ENCODE measurements around the gene RASAL1.

- TF ChIP-seq POLR2AphosphoS5 (IDR thresholded peaks at IDR 0.05; ENCODE audit: low read depth, low read length) (no peak), POLR2A (IDR thresholded peaks at IDR 0.05; ENCODE audit: low read depth, low read length) (no peak)
These were observed 70.2 kb downstream of the RASAL1 start for GRCh38 chr12:113065126-113066007.
